ENCODE results near the gene CGB7. TPM values are rescaled to one million over a fixed set of nuclear protein-coding genes. Genes with fewer than 3 reads are reported as not detected.

Gene CGB7
- total and polyA plus RNA-seq, 12 donors: 0.14 to 0.37 TPM; not detected in 10

GRCh38 chr19:49102303-49102702, 44.8 kb upstream of the CGB7 start:
- no peak for DNase-seq
- Histone ChIP-seq H3K4me1 (peaks cover 0 to 13% (median 5%) of the 10 kb centered on the region in 9 donors), H3K4me3 (no peak overlapping the region), H3K36me3 (peaks cover 0 to 100% (median 72%) of the 10 kb centered on the region in 9 donors), H3K27me3 (no peaks in the 10 kb centered on the region), H3K9me3 (no peaks in the 10 kb centered on the region), H3K27ac (no peak overlapping the region)
- intact Hi-C loops (cut with DNase I): loop anchor here in 1 of 10 donors (5.0 kb wide), 1 partner anchor 95 kb away; no protein-coding TSS in a partner anchor
- 88 to 91% methylated on average over 12 of the region's 12 CpGs for WGBS, 2 donors
- no peak for ATAC-seq
- TF ChIP-seq, protein P1, sequence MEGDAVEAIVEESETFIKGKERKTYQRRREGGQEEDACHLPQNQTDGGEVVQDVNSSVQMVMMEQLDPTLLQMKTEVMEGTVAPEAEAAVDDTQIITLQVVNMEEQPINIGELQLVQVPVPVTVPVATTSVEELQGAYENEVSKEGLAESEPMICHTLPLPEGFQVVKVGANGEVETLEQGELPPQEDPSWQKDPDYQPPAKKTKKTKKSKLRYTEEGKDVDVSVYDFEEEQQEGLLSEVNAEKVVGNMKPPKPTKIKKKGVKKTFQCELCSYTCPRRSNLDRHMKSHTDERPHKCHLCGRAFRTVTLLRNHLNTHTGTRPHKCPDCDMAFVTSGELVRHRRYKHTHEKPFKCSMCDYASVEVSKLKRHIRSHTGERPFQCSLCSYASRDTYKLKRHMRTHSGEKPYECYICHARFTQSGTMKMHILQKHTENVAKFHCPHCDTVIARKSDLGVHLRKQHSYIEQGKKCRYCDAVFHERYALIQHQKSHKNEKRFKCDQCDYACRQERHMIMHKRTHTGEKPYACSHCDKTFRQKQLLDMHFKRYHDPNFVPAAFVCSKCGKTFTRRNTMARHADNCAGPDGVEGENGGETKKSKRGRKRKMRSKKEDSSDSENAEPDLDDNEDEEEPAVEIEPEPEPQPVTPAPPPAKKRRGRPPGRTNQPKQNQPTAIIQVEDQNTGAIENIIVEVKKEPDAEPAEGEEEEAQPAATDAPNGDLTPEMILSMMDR (IDR thresholded peaks at IDR 0.05): no peak

- Histone ChIP-seq H3K4me1 (peaks cover 0 to 23% (median 5%) of the 10 kb centered on the region in 9 donors), H3K27ac (no peak overlapping the region), H3K4me3 (no peak overlapping the region), H3K9me3 (no peaks in the 10 kb centered on the region), H3K36me3 (peaks cover 0 to 100% (median 69%) of the 10 kb centered on the region in 9 donors), H3K27me3 (no peaks in the 10 kb centered on the region)
- WGBS, 2 donors: 88% methylated on average over 12 of the region's 12 CpGs
- no peak for ATAC-seq
- DNase-seq: no peak
- TF ChIP-seq, protein P1 (IDR thresholded peaks at IDR 0.05): no peak
- intact Hi-C loops (cut with DNase I): loop anchor here in 1 of 10 donors (5.0 kb wide), 1 partner anchor 96 kb away; no protein-coding TSS in a partner anchor
Measured at GRCh38 chr19:49101160-49101559, 43.6 kb upstream of the CGB7 start.

GRCh38 chr19:49098795-49099194, 41.2 kb upstream of the CGB7 start:
- Histone ChIP-seq H3K4me3 (no peak overlapping the region), H3K27me3 (no peaks in the 10 kb centered on the region), H3K4me1 (peaks cover 7 to 46% (median 17%) of the 10 kb centered on the region in 9 donors), H3K36me3 (peaks cover 0 to 100% (median 48%) of the 10 kb centered on the region in 9 donors), H3K27ac (no peak overlapping the region), H3K9me3 (no peaks in the 10 kb centered on the region)
- TF ChIP-seq, protein P1 (IDR thresholded peaks at IDR 0.05): no peak
- intact Hi-C loops (cut with DNase I): loop anchor here (1.0 to 5.0 kb wide), 7 partner anchors 44 to 110 kb away; no protein-coding TSS in a partner anchor
- DNase-seq (no peak), ATAC-seq (no peak)
- WGBS, 2 donors: 78 to 80% methylated on average over 4 of the region's 4 CpGs

GRCh38 chr19:49097453-49098288, 40.1 kb upstream of the CGB7 start:
- no peaks in the 10 kb centered on the region for H3K9me3 ChIP-seq
- 46 to 48% methylated on average over 8 of the region's 8 CpGs for WGBS, 2 donors
- H3K27me3 ChIP-seq: no peaks in the 10 kb centered on the region
- TF ChIP-seq, protein P1 (IDR thresholded peaks at IDR 0.05): peak; percentile 97 to 100 (median 99)
- H3K4me3 ChIP-seq: no peak overlapping the region
- DNase-seq: peak; percentile 55 to 56
- peaks cover 7 to 50% (median 17%) of the 10 kb centered on the region in 9 donors for H3K4me1 ChIP-seq
- H3K36me3 ChIP-seq: peaks cover 0 to 100% (median 42%) of the 10 kb centered on the region in 9 donors
- peak; percentile 28 to 79 (median 62) for ATAC-seq
- no peak overlapping the region for H3K27ac ChIP-seq
- intact Hi-C loops (cut with DNase I): loop anchor here (1.0 to 5.0 kb wide), 9 partner anchors 45 to 111 kb away; no protein-coding TSS in a partner anchor

All from heart right ventricle (tissue), 16 donors.